GM18502 (cell line): Measurements from ENCODE around the gene SYTL3.
A peak's percentile ranks its signal among the peaks of the same experiment; 100 is the strongest.
"Not testable (repeated sequence)": the region's sequence is repeated elsewhere in the genome, so short reads cannot be mapped to it uniquely, and the experiment has no call there.

Experiments used
- ATAC-seq: cut with Tn5 transposase; IDR thresholded peaks from one replicate; pipeline ENCODE4 v1.9.1; 2021; ENCODE audit warnings: mild to moderate bottlenecking; ENCODE audit not compliant: unreplicated experiment, poor library complexity

SYTL3 gene

DNA sequence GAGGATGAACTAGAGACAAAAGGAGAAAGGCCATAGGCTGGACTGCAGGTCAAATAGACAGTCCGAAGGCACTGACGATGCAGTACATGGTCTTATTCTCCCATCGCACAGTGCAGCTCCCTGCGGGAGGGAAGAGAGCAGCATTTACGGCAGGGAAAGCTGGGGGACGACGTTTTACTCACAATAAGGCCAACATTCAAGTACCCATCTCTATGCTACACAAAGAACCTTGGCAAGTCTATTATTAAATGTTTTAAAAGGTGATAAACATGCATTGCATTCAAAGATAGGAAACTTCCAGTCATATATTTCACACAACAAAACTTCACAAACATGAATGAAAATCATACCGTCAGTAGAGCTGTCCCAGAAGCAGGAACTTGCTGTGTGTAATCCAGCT, 13.1 kb upstream of the SYTL3 start:
- no peak for ATAC-seq

DNA sequence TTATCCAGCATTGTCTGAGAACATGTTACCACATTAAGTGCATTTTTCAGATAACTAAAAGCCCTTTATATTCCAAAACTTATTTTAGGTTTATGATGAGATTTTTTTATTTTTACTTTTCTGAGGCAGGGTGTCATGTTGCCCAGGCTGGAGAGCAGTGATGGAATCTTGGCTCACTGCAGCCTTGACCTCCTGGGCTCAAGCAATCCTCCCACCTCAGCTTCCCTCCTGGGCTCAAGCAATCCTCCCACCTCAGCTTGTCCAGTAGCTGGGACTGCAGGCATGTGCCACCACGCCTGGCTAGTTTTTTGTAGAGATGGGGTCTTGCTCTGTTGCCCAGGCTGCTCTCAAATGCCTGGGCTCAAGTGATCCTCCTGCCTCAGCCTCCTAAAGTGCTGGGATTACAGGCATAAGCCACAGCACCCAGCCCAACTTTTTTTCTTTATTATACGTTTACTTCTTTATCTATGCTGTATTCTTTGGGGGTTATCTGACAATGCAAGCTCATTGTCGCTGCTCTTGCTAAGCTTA, 11.5 kb upstream of the SYTL3 start:
- no peak for ATAC-seq

DNA sequence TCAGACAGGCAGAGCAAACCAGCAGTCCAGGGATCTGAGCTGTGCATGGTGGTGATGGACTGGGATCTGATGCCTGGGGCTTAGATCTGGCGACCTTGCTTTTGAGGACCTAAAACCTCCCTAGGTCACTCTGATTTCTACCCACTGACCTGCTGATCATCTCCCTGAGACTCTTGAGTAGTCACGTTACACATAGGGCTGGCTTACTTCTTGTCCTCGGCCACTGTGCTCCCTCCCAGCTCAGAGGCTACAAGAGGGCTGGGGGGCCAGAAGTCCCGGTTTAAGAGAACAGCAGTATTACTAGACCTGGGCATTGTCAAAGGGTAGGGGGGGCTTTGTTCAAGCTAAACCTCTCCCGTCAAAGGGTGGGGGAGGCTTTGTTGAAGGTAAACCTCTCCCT, 10.8 kb upstream of the SYTL3 start:
- no peak for ATAC-seq

DNA sequence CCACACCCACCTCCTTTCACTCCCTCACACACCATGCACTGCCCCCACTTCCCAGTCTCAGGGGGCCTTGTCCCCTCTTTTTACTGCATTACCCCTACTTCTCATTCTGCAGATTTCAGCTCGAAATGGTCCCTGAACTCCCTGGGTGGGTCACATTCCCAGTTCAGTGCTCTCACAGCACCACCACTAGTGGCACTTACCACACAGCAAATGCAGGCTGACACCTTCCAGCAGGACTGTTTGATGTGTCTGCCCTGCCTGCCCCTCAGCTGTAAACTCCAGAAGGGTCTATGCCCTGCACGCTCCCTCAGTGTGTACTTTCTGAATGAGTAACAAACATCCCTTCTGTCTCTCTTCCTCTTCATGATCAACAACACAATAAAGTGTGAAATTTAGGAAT, 9.3 kb upstream of the SYTL3 start:
- ATAC-seq, result no peak

DNA sequence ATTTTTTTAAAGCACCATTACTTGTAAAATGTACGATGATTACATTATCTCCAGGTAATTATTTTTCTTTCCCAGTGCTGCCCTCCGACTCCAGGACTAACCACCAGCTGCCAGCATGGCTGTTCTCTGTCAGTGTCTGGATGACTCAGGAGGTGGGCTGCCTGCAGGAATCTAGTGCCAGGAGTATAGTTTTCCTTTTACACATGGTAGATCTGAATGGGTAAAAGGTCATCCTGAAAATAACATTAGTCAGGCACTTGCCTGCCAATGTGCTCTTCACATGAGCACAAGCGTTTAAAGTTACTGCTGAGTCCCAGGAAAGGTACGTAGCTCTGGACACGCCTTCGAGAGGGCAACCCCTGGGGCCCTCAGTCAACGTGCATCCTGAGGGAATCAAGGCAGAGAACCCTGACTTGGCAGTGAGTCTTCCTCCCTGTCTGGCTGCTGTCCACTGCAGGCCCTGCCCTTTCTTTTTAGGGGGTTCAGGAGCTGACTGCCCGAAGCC, 7.7 kb upstream of the SYTL3 start:
- ATAC-seq, result no peak

DNA sequence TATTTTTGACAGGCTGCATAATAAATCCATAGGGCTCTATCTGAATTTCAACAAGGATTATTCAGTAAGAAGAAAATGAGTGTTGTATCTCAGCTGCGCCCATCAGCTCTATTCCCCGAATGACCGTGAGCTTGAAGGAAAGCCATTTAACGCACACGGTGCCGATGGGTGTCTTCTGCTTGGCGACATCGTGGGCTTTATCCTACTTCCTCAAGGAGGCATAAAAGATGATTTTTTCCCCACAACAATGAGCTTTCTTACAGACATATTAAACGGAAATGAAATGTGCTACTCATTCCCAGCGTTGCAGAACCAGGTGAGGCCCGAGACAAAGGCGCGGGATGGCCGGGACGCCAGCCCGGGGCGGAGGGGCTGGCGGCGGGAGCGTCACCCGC, 6.0 kb upstream of the SYTL3 start:
- ATAC-seq, result no peak

DNA sequence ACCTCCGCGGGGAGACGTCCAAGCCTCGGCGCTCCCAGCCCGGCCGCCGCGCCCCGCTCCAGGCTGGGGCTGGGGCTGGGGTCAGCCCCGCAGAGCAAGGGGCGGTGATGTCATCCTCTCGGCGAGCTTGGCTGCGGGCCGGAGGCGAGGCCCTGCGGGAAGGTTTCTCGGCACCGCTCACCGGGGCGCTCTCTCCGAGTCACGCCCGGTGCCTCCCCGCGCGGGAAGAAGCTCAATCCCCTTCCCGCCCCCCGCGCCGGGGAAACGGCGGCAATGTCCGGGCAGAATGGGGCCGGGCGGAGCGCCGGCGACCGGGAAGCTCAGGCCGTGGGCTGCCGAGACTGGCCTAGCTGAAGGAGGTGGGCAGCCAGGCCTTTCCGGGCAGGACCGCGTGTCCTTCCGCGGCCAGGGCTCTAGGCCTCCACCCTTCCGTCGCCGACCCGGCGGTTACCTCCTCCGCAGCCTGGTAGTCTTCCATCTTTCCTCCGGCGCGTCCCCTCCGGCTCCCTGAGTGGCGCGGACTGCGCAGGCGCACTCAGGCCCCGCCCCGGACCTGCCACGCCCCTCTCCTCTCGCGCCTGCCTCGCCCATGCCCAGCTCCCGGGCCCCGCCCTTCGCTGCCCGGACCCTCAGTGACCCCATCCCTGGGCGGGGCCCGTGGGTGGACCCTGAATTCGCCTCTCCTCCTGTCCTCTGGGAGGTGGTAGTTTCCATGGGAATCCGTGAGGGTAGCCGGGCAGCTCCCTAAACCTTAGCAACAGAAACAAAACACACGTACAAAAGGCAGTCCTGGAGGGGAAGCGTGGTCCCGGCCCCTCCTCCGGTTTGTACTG, 5.4 kb upstream of the SYTL3 start, which contains the start of gene DYNLT1:
Gene DYNLT1, minus strand, starts transcription at position 513 of the 833 bp plus-strand sequence. Its CDS starts 35 bp downstream, at position 478.
- ATAC-seq, result peak; percentile 64

DNA sequence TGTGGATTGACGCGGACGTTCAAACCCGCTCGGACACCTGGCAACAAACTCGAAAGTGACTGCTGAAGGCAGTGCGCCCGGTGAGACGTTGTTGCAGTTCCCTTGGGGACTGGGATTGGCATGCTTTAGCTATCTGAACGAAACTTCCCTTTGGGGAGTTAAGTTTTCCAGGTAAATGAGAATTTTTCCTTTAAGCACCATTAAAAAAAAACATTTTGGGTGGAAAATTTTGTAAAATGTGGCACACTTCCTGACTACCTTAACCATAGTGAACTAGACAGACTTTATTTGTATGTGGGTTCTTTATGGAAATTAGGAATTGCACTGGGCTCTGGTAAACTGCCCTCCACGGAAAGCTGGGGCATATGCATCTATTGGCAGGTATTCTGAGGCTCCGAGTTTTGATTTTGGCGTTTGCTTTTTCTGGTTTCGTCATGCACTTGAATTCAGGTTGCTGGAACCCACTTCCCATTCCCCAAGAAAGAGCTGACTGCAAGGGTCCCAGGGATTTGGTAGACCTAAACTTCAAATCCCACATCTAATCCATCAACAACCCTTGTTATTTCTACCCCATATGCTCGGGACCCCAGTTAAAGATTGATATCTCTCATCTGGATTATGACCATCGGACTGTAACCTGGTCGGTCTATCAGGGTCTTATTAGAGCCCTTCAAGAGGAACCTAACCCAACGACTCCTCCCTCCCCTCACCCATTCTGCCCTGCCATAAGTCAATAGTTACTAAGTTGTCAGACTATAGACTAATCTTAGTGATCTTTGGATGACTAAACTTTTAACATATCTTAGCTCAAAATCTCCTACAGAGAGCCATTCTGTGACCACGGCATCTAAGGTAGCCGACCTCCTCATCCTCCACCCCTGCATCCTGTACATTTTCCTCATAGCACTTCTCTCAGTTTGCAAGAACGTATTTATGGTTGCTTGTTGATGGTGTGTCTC, 4.5 kb upstream of the SYTL3 start:
- ATAC-seq, result no peak

DNA sequence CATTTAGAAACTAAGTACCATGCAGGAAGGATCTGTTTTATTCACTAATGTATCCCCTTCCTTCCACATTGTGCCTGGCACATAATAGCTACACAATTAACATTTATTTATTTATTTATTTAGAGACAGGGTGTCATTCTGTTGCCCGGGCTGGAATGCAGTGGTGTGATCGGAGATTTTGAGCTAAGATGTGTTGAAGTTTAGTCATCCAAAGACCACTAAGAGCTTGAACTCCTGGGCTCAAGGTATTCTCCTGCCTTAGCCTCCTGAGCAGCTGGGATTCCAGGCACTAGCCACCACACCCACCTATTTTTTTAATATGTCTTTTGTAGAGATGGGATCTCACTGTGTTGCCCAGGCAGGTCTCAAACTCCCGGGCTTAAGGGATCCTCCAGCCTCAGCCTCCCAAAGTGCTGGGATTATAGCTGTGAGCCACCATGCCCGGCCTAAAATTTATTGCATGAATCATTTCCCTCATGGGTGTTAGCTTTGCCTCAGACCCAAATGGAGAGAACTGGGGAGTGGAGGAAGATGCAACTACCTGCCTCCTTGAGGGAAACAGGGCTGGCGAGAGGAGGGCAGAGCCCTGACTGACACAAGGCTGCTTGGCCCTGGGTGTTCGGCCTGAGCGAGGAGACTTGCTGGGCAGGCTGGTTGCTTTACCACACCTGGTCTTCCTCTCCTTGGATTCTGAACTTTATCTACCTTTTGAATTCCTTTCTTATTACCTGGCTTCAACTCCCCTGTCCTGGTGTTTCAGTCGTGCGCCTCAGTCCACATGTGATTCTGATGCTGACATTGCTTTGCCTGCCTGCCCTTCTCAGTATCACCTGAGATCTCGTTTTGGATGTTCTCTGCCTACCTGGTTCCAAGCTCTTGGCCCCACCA, 3.6 kb upstream of the SYTL3 start:
- no peak for ATAC-seq

DNA sequence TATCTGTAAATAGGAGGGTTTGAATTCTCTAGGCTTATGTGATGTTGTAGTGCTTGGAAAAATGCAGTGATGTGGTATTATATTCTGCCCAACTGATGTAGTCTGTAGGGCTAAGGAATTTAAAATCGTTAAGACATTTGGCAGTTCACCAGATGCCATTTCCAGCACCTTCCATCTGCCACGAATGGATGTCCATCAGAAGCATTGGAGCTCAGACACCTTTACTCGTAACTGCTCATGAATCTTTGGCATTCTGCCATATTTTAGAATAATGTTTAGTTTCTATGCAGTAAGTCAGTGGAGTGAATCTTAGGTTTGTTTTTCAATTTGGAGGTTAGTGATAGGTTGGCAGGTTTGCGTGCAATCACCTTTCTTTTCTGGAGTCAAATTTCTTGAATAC, 2.4 kb upstream of the SYTL3 start:
- no peak for ATAC-seq

DNA sequence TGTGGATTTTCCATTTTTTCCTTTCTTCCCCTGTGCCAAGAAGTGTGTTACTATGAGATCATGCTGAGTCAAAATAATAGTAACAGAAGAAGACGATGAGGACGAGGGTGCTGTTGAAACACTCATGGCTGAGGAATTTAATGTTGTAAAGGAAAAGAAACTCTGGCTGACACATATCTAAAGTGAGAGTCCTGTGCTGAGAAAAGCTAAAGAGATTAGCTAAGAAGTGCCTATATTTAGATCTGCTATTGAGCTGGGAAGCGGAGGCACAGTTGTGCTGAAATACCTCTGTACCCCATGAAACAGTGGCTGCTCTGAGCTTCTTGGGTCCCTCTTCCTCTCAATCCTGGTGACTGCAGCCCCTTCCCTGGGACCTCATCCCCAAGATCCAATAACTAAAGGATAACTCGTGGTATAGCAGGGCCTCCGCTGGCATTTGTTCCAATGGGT, 1.1 kb upstream of the SYTL3 start:
- peak; percentile 39 for ATAC-seq

DNA sequence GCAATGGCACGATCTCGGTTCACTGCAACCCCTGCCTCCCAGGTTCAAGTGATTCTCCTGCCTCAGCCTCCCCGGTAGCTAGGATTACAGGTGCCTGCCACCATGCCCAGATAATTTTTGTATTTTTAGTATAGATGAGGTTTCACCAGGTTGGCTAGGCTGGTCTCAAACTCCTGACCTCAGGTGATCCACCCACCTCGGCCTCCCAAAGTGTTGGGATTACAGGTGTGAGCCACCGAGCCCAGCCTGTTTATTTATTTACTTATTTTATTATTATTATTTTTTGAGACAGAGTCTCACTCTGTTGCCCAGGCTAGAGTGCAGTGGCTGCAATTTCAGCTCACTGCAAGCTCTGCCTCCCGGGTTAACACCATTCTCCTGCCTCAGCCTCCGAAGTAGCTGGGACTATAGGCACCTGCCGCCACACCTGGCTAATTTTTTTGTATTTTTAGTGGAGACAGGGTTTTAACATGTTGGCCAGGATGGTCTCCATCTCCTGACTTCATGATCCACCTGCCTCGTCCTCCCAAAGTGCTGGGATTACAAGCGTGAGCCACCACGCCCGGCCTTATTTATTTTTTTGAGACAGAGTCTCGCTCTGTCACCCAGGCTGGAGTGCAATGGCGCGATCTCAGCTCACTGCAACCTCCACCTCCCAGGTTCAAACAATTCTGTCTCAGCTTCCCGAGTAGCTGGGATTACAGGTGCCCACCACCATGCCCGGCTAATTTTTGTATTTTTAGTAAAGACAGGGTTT, 2.3 kb downstream of the SYTL3 start:
- ATAC-seq, result not testable (repeated sequence)

DNA sequence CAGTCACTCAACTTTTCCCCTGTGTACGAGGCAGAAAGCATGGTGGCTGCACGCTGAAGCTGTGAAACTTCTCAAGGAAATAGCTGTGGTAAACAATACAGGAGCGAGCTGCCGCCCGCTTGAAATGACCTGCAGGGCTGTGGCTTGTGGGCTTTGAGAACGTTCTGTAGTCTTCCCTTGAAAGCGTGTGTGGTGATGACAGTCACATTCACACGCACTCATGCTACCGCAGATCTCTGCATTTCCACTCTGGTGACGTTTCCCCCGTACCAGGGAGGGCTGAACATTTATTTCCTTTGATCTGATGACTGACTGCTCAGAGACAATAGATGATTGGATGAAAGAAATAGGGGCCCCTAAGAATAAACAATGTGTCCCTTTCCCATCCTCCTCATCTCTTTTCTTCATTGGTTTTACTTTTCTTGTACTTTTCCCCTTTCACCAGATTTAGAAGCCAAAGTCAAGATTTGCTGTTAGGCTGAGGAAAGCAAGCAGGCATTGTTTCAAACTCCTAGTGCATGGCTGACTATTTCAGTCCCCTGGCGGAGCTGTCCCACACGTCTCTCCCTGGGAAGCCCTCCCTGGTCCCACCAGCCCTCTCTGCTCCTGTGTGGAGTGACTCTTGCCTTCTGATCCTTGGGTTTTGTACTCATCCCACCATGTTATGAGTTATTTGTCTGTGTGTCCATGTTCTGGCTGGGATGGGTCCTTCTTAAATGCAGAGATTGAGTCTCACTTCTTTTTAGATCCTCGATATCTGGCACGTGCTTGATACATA, 3.9 kb downstream of the SYTL3 start:
- ATAC-seq, result peak; percentile 70

DNA sequence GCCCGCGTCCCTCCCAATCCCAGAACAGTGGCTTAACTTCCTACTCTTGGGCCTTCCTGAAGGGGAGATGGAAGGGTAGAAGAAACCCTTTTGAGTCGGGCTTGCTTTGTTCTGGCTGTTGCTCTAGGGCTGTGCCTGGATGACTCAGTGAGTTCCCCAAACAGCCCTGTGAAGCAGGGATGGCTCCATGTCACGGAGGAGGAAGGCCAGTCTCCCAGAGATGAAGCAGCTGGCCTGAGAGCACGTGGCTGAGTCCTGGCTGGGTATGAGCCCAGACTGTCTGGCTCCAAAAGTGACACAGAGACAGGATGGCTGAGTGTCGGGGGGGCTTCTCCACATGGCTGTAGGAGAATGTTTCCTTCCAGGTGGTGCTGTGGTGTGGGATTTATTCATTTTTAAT, 4.6 kb downstream of the SYTL3 start:
- no peak for ATAC-seq

DNA sequence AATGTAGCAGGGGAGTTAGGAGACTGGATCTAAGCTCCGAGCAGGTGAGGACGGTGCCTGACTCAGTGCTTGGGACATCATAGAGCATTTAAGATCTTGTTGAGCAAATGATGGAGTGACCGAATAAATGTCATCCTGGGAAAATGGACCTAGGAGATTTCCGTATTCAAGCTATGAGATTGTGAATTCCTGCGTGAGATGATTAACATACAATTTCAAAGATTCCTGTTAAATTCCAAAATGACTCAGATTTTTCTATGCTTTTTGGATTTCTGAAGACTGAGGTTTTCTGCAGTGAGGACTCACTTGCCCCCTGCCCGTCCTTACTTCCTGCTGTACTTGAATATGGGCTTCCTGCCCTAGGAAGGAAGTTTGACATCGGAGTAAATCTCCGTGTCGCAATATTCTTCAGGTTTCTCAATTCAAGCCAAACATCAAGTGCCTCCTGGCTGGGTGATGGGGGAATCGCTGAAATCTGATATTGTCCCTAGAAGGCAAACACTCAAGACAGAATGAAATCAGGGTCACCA, 5.2 kb downstream of the SYTL3 start:
- ATAC-seq, result no peak

DNA sequence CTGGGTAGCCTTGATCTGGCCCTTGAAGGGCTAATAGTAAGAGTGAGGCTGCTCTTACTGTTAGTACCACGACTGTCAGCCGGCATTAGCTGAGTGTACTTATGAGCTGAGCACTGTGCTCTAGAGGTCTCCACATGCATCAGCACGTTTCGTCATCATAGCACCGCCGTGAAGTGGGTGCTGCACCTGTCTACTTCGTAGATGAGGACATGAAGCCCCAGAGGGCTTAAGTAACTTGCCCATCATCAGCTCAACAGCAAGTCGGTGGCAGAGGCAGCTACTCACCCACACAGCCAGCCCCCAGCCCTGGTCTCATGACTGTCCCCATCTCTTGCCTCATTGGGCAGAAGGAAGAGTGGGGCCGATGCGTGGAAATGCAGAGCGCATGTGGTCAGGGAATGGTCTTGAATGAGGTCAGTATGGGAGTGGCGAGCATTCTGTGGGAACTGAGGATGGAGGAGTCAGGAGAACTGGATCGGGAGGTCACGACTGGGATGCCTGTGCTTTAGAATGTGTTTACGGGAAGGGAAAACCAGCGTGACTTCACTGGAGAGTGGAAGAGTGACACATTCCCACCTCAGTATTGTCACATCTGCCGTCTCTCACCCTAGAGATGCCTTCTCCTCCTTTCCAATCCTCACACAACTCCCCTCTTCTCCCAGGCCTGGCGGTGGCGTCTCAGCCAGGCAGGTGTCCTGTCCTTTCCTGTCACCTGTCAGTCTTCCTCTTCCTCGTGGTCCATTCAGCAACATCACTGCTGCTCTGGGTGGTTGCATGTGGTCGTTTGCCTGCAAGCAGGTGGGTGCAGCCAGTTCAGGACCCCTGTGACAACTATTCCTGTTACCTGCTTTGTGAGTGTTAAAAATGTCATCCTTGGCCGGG, 6.0 kb downstream of the SYTL3 start:
- ATAC-seq, result no peak

DNA sequence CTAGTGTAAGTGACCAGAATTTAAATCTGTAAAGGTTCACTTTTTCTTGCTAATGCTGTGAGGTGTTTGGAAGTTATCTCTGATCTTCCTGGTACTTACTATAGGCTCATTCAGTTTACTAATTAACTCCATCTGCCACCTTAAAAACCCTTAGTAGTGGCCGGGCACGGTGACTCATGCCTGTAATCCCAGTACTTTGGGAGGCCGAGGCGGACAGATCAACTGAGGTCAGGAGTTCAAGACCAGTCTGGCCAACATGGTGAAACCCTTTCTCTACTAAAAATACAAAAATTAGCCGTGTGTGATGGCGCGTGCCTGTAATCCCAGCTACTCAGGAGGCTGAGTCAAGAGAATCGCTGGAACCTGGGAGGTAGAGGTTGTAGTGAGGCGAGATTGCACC, 7.1 kb downstream of the SYTL3 start:
- ATAC-seq, result not testable (repeated sequence)
